GM18951 (cell line): ENCODE results near the gene DBT.
"Not testable (repeated sequence)": the region's sequence is repeated elsewhere in the genome, so short reads cannot be mapped to it uniquely, and the experiment has no call there.

ENCODE experiments used
- POLR2A ChIP-seq: IDR thresholded peaks from 4 replicates; pipeline ENCODE4 v1.6.1; 2011; ENCODE audit warnings: mild to moderate bottlenecking; ENCODE audit not compliant: insufficient read length, insufficient read depth; ENCODE audit errors: extremely low read depth
- in situ Hi-C: fragments of 300-500 bp; cut with MboI; formaldehyde crosslinking; loops from one replicate; pipeline ENCODE4 v1.12.0; 2022; ENCODE audit warnings: low sequenced_read_pairs, mixed read lengths, inconsistent platforms; ENCODE audit not compliant: unreplicated experiment

Gene DBT

GRCh38 chr1:100234432-100234831 lies 15.2 kb downstream of the DBT start:
- in situ Hi-C loops, result no loop called here

GRCh38 chr1:100233566-100233965 lies 16.1 kb downstream of the DBT start:
- in situ Hi-C loops, result not testable (repeated sequence)

More at GRCh38 chr1:100234432-100234831, 15.2 kb downstream of the DBT start:
- TF ChIP-seq POLR2A, result no peak

GRCh38 chr1:100232156-100232555 lies 17.5 kb downstream of the DBT start:
- no peak for TF ChIP-seq POLR2A
- in situ Hi-C loops, result no loop called here

- no peak for TF ChIP-seq POLR2A
- in situ Hi-C loops, result no loop called here
Observed at GRCh38 chr1:100231721-100232120, 17.9 kb downstream of the DBT start.

GRCh38 chr1:100230765-100231164 lies 18.9 kb downstream of the DBT start:
- in situ Hi-C loops, result no loop called here
- TF ChIP-seq POLR2A, result no peak

DNA sequence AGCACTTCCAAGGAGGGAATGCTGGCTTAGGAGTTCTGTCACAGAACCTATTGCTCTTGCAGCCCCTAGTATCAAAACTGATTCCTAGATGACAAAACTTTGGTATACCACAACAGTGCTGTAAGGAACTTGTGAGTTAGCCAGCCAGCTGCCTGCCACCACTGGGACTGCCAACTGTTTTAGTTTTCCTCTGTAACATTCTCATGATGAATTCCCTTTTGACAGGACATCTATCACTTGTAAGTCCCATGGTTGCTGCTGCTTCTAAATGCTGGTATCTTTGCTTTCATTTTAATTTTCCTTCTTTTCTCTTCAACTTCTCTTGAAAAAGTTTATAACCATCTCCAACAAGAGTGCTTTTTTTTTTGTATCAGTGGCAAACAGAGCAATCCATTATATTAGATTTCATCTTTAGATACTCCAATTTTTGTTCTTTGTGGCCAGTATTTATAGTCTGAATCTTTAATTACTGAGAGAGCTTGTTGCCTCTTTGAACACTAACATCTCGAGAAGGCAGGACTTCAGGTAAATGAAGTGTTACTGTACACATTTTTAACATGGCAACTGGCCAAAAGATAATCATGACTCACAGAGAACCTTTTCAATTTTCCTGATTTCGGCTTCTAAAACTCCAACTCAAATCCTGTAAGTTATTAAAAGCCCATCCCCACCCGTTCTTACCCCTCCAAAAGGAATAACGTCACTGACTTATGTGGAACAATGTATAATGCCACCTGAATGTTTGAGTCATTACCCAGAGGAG lies 19.8 kb downstream of the DBT start:
- no peak for TF ChIP-seq POLR2A
- in situ Hi-C loops, result no loop called here

- no peak for TF ChIP-seq POLR2A
Observed at GRCh38 chr1:100222428-100222827, 27.2 kb downstream of the DBT start.

DNA sequence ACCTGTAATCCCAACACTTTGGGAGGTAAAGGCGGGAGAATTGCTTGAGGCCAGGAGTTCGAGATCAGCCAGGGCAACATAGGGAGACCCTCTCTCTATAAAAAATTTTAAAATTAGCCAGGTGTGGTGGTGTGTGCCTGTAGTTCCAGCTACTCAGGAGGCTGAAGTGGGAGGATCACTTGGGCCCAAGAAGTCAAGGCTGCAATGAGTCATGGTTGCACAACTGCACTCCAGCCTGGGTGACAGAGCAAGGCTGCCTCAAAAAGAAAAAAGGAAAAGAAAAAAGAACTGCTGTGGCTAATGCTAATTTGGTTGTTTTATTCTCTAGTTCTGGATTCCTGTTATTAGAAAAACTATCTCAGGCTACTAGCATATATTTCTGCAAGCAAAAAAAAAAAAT lies 29.8 kb downstream of the DBT start:
- TF ChIP-seq POLR2A, result no peak

More at GRCh38 chr1:100222428-100222827, 27.2 kb downstream of the DBT start:
- in situ Hi-C loops, result no loop called here

DNA sequence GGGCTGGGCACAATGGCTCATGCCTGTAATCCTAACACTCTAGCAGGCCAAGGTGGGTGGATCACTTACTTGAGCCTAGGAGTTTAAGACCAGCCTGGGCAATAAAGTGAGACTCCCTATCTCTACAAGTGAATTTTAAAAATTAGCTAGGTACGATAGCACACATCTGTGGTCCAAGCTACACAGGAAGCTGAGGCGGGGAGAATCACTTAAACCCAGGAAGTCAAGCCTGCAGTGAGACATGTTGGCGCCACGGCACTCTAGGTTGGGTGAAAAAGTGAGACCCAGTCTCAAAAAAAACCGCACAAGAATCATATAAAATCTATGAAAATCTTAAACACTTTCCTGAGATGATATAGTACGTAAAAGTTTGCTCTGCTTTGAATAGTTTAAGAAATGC lies 30.2 kb downstream of the DBT start:
- in situ Hi-C loops, result no loop called here

More for the DNA sequence above, 29.8 kb downstream of the DBT start:
- in situ Hi-C loops, result no loop called here

GRCh38 chr1:100217834-100218233 lies 31.8 kb downstream of the DBT start:
- in situ Hi-C loops, result no loop called here
- no peak for TF ChIP-seq POLR2A

More for the DNA sequence above, 30.2 kb downstream of the DBT start:
- no peak for TF ChIP-seq POLR2A

GRCh38 chr1:100215101-100215500 lies 34.5 kb downstream of the DBT start:
- in situ Hi-C loops, result no loop called here
- TF ChIP-seq POLR2A, result no peak

- no peak for TF ChIP-seq POLR2A
- in situ Hi-C loops, result no loop called here
Observed at GRCh38 chr1:100213141-100213540, 36.5 kb downstream of the DBT start.

GRCh38 chr1:100206301-100206700 lies 43.3 kb downstream of the DBT start:
- in situ Hi-C loops, result no loop called here
- TF ChIP-seq POLR2A, result no peak

GRCh38 chr1:100205593-100205992 lies 44.0 kb downstream of the DBT start:
- in situ Hi-C loops, result not testable (repeated sequence)

DNA sequence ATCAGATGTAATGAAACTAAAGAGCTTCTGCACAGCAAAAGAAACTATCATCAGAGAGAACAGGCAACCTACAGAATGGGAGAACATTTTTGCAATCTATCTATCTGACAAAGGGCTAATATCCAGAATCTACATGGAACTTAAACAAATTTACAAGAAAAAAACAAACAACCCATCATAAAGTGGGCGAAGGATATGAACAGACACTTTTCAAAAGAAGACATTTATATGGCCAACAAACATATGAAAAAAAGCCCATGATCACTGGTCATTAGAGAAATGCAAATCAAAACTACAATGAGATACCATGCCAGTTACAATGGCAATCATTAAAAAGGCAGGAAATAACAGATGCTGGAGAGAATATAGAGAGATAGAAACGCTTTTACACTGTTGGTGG lies 44.5 kb downstream of the DBT start:
- in situ Hi-C loops, result not testable (repeated sequence)

DNA sequence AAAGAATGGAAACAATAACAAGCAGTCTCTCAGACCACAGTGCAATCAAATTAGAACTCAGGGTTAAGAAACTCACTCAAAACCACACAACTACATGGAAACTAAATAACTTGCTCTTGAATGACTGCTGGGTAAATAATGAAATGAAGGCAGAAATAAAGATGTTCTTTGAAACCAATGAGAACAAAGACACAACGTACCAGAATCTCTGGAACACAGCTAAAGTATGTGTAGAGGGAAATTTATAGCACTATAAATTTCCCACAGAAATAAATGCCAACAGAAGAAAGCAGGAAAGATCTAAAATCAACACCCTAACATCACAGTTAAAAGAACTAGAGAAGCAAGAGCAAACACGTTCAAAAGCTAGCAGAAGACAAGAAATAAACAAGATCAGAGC lies 46.9 kb downstream of the DBT start:
- in situ Hi-C loops, result not testable (repeated sequence)

DNA sequence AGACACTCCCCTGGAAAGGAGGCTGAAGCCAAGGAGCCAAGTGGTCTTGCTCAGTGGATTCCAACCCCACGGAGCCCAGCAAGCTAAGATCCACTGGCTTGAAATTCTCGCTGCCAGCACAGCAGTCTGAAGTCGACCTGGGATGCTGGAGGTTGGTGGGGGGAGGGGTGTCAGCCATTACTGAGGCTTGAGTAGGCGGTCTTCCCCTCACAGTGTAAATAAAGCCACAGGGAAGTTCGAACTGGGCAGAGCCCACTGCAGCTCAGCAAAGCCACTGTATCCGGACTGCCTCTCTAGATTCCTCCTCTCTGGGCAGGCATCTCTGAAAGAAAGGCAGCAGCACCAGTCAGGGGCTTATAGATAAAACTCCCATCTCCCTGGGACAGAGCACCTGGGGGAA lies 49.6 kb downstream of the DBT start:
- in situ Hi-C loops, result not testable (repeated sequence)
